Chondrocyte (in vitro differentiated cells): ENCODE measurements around the gene ANO1. TPM values are rescaled to one million over a fixed set of nuclear protein-coding genes. Genes with fewer than 3 reads are reported as not detected.

Experiments
- DNase-seq: peaks from one replicate; pipeline ENCODE4 v3.0.0; 2021; ENCODE audit warnings: mixed read lengths, low spot score
- H3K27ac Mint-ChIP-seq: one replicate; pipeline ENCODE4 v1.8.0; 2021; ENCODE audit warnings: mild to moderate bottlenecking, moderate library complexity, mixed read lengths; ENCODE audit not compliant: unreplicated experiment
- H3K27me3 Mint-ChIP-seq: 2 replicates; pipeline ENCODE4 v1.8.0; 2021; ENCODE audit warnings: low read depth, mixed read lengths
- H3K36me3 Mint-ChIP-seq: 2 replicates; pipeline ENCODE4 v1.8.0; 2021; ENCODE audit warnings: low read depth, mixed read lengths
- H3K4me1 Mint-ChIP-seq: 2 replicates; pipeline ENCODE4 v1.8.0; 2021; ENCODE audit warnings: low read depth, mild to moderate bottlenecking, mixed read lengths
- H3K4me3 Mint-ChIP-seq: one replicate; pipeline ENCODE4 v1.8.0; 2021; ENCODE audit warnings: mild to moderate bottlenecking, moderate library complexity, mixed read lengths; ENCODE audit not compliant: unreplicated experiment
- H3K9me3 Mint-ChIP-seq: 2 replicates; pipeline ENCODE4 v1.8.0; 2021; ENCODE audit warnings: low read depth, mixed read lengths
- total RNA-seq: library from RNA; stranded (reverse); gene quantifications from 3 replicates; pipeline ENCODE4 v1.2.1, GENCODE V29; 2021
- TF ChIP-seq, protein P1 (sequence below): fragments of 200-600 bp; sonication (generic); IDR thresholded peaks from 2 replicates; pipeline ENCODE4 v1.5.0; 2021; ENCODE audit warnings: antibody characterized with exemption, mild to moderate bottlenecking, moderate library complexity

ANO1 gene
- total RNA-seq, 1 donor from 2014 or later: 1.5 TPM

DNA sequence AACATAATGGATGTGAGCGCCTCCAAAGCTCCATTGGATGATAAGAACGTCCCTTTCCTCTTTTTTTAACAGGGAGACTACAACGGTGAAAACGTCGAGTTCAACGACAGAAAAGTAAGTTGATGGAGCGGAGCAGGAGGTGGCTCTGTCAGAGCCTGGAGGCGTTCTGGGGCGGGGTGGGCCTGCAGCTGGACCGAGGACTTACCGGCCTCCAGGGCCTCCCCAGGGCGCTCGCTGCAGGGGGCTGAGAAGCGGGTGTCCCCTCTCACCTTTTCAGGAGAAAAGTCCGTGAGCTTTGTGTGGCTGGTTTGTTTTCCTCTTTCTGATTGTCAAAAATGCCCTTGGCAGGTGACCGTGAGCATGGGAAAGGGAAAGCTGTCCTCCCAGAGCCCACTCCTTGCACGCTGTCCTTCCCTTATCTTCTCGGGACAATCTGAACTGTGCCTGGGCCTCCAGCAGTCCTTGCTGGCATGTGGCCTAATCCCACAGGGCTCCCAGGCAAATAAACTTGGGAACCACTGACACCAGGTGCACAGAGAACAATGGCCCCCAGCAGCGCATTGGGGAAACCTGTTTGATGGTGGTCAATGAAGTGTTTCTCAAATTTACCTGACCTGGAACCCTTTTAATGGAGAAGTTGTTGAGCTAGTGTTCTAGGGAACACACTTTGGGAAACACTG, 38.4 kb downstream of the ANO1 start:
- Mint-ChIP-seq H3K4me3 (no peak overlapping the region), H3K9me3 (peaks cover 6% of the 10 kb centered on the region), H3K27me3 (peaks cover 22% of the 10 kb centered on the region), H3K36me3 (no peaks in the 10 kb centered on the region), H3K4me1 (peaks cover 7% of the 10 kb centered on the region), H3K27ac (no peak overlapping the region)
- TF ChIP-seq, protein P1, sequence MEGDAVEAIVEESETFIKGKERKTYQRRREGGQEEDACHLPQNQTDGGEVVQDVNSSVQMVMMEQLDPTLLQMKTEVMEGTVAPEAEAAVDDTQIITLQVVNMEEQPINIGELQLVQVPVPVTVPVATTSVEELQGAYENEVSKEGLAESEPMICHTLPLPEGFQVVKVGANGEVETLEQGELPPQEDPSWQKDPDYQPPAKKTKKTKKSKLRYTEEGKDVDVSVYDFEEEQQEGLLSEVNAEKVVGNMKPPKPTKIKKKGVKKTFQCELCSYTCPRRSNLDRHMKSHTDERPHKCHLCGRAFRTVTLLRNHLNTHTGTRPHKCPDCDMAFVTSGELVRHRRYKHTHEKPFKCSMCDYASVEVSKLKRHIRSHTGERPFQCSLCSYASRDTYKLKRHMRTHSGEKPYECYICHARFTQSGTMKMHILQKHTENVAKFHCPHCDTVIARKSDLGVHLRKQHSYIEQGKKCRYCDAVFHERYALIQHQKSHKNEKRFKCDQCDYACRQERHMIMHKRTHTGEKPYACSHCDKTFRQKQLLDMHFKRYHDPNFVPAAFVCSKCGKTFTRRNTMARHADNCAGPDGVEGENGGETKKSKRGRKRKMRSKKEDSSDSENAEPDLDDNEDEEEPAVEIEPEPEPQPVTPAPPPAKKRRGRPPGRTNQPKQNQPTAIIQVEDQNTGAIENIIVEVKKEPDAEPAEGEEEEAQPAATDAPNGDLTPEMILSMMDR: no peak
- no peak for DNase-seq

DNA sequence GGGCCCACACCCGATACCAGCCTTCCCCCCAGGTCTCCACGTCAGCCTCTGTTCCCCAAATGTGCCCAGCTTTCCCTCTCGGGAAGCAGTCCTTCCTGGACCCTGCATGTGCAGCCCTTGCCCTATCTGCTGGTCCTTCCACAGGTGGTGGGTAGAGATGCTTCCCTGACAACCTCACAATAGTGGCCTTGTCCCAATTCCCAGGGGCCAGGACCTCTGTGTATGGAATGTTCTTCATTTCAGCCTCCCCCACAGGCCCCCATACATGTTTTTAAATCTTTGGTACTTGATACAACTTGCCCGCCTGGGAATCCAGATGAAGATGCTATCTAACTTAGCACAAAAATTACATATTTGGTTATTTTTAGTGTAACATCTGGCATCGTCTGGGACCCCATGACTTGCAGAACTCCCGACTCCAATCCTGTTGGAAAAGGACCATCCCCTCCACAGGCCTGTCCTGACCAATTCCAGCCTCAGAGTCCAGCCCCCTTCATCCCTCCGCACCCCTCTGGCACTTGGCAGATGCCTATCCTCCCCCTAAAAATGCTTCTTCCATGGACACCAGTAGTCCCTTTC, 39.5 kb downstream of the ANO1 start:
- Mint-ChIP-seq H3K36me3 (no peaks in the 10 kb centered on the region), H3K9me3 (peaks cover 6% of the 10 kb centered on the region), H3K4me3 (no peak overlapping the region), H3K4me1 (no peaks in the 10 kb centered on the region), H3K27ac (no peak overlapping the region), H3K27me3 (peaks cover 27% of the 10 kb centered on the region)
- TF ChIP-seq, protein P1: no peak
- DNase-seq: no peak

DNA sequence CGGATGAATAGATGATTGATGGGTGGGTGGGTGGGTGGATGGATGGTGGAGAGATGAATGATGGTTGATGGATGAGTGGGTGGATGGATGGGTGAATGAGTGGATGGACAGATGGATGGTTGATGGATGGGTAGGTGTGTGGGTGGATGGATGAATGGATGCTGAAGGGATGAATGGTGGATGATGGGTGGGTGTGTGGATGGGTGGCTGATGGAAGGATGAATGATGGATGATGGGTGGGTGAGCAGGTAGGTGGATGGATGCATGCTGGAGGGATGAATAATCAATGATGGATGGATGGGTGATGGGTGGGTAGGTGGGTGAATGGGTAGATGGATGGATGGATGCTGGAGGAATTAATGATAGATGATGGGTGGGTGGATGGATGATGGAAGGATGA, 40.5 kb downstream of the ANO1 start:
- Mint-ChIP-seq H3K4me1 (no peaks in the 10 kb centered on the region), H3K27ac (no peak overlapping the region), H3K9me3 (peaks cover 6% of the 10 kb centered on the region), H3K27me3 (peaks cover 30% of the 10 kb centered on the region), H3K4me3 (no peak overlapping the region), H3K36me3 (no peaks in the 10 kb centered on the region)
- no peak for DNase-seq
- TF ChIP-seq, protein P1: no peak

DNA sequence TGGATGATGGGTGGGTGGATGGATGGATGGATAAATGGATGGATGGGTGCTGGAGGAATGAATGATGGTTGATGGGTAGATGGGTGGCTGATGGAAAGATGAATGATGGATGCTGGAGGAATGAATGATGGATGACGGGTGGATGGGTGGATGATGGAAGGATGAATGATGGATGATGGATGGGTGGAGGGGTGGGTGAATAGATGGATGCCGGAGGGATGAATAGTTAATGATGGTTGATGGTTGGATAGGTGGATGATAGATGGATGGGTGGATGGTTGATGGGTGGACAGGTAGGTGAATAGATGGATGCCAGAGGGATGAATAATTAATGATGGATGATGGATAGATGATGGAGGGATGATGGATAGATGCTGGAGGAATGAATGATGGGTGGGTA, 41.4 kb downstream of the ANO1 start:
- Mint-ChIP-seq H3K9me3 (peaks cover 6% of the 10 kb centered on the region), H3K27ac (no peak overlapping the region), H3K4me1 (no peaks in the 10 kb centered on the region), H3K27me3 (peaks cover 28% of the 10 kb centered on the region), H3K36me3 (no peaks in the 10 kb centered on the region), H3K4me3 (no peak overlapping the region)
- TF ChIP-seq, protein P1: no peak
- DNase-seq: no peak

DNA sequence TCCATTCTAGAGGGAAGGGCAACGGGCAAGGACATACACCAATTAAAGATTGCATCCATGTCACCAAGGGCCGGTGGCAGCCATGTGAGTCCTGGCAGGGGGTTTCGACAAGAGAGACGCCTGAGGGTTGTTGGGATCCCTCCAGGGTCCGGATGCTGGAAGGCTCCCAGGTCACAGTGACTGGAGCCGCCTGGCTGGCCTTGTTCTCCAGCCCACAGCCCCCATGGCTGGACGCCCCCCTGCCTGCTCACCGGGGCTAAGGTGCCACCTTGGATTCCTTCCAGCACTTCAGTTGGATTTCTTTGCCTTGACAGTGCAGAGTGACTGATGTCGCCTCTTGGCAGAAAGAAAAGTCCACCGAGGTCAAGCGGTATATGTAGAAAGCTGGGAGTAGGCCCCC, 42.6 kb downstream of the ANO1 start:
- H3K4me3 Mint-ChIP-seq: no peak overlapping the region
- no peaks in the 10 kb centered on the region for H3K4me1 Mint-ChIP-seq
- TF ChIP-seq, protein P1: no peak
- H3K27me3 Mint-ChIP-seq: peaks cover 28% of the 10 kb centered on the region
- H3K27ac Mint-ChIP-seq: no peak overlapping the region
- H3K36me3 Mint-ChIP-seq: no peaks in the 10 kb centered on the region
- DNase-seq: no peak
- peaks cover 6% of the 10 kb centered on the region for H3K9me3 Mint-ChIP-seq
